Mucosa of descending colon (tissue), 3 donors: ENCODE measurements around the gene PCF11. TPM values are rescaled to one million over a fixed set of nuclear protein-coding genes. Genes with fewer than 3 reads are reported as not detected.
A peak's percentile ranks its signal among the peaks of the same experiment; 100 is the strongest.

Experiments
- ATAC-seq: fragments of 200-7000 bp; cut with Tn5 transposase; one replicate; pipeline ENCODE4 v1.9.1; 2020; ENCODE audit warnings: mild to moderate bottlenecking, moderate library complexity
- DNase-seq, 3 donors: peaks; one replicate each; pipeline ENCODE4 v3.0.0-alpha.2; 2020
- H3K36me3 ChIP-seq: fragments of 200-600 bp; one replicate; pipeline ENCODE4 v1.8.0; 2021; ENCODE audit warnings: low read depth, mild to moderate bottlenecking
- H3K4me1 ChIP-seq: fragments of 200-600 bp; one replicate; pipeline ENCODE4 v1.8.0; 2021; ENCODE audit warnings: low read depth, mild to moderate bottlenecking
- H3K4me3 ChIP-seq: fragments of 200-600 bp; one replicate; pipeline ENCODE4 v1.8.0; 2021; ENCODE audit warnings: mild to moderate bottlenecking
- H3K9me3 ChIP-seq: fragments of 200-600 bp; one replicate; pipeline ENCODE4 v1.8.0; 2021; ENCODE audit warnings: mild to moderate bottlenecking
- CTCF ChIP-seq: fragments of 200-600 bp; IDR thresholded peaks from one replicate; pipeline ENCODE4 v1.8.0; 2022; ENCODE audit warnings: antibody characterized with exemption, mild to moderate bottlenecking
- intact Hi-C, 2 donors: fragments of 100-400 bp; cut with DNase I in 1 of 2; cut with micrococcal nuclease in 1 of 2; formaldehyde crosslinking; loops; one replicate each; pipeline versions ENCODE4 v1.11.0 to v1.11.1; 2022; cut with DNase I, micrococcal nuclease
- long read RNA-seq, 2 donors: library from polyadenylated mRNA; unstranded; transcript quantifications; one replicate each; pipeline ENCODE4 v2.0.0, GENCODE V29; 2019 to 2021
- total RNA-seq, 3 donors: library from RNA; stranded (reverse); fragmentation: NEBNext Ultra II Directional in 2 of 3; extraction: Animal tissue kit (Norgen Biotek cat#: 25700) in 2 of 3; gene quantifications; one replicate each; pipeline versions ENCODE4 v1.2.1 to v1.2.4, GENCODE V29; 2021 to 2023
- donor health status: DM: no; HTN: no; CAD: no; lungs with moderate emphysema.
- donor health status: DM: no; HTN: no; CAD: no.
- donor health status: DM: no; HTN: yes; CAD: no.

The PCF11 gene
- total RNA-seq: 10 to 100 TPM; 57.2 to 60.5 (median 58.7) TPM
- long read RNA-seq, donor 1, full-length matches to known transcripts: 5 of 11 reads
- long read RNA-seq, donor 1, partial matches to known transcripts: 2 of 11 reads
- long read RNA-seq, donor 1, other reads (novel, unspliced or antisense): 4 of 11 reads
- long read RNA-seq, donor 2, partial matches to known transcripts: 4 of 6 reads
- long read RNA-seq, donor 2, other reads (novel, unspliced or antisense): 1 of 6 reads

GRCh38 chr11:83156996-83157593 is at the start of gene PCF11:
Gene PCF11, plus strand, starts transcription at chr11:83157131. Its CDS starts 309 bp downstream, at chr11:83157440.
- ATAC-seq (peak; percentile 21), DNase-seq (peak in 2 of 3 donors; percentile 97 to 99)
- no peak for TF ChIP-seq CTCF
- intact Hi-C loops: loop anchor here in 1 of 2 donors (5.0 kb wide), 1 partner anchor 80 kb away; no protein-coding TSS in a partner anchor
- no peaks in the 10 kb centered on the region for H3K4me1 ChIP-seq
- peak within 1 kb of the TSS; percentile 89 for H3K4me3 ChIP-seq
- no peaks in the 10 kb centered on the region for H3K9me3 ChIP-seq
- H3K36me3 ChIP-seq: no peaks in the 10 kb centered on the region

GRCh38 chr11:83112886-83113285 is 44.0 kb upstream of the PCF11 start:
- H3K4me1 ChIP-seq: no peaks in the 10 kb centered on the region
- no peaks in the 10 kb centered on the region for H3K36me3 ChIP-seq
- DNase-seq: no peak
- no peak overlapping the region for H3K4me3 ChIP-seq
- no peak for ATAC-seq
- intact Hi-C loops: no loop called here
- H3K9me3 ChIP-seq: no peaks in the 10 kb centered on the region
- no peak for TF ChIP-seq CTCF

GRCh38 chr11:83115026-83115425 is 41.9 kb upstream of the PCF11 start:
- no peak for TF ChIP-seq CTCF
- DNase-seq: no peak
- no peaks in the 10 kb centered on the region for H3K4me1 ChIP-seq
- ATAC-seq: no peak
- H3K4me3 ChIP-seq: no peak overlapping the region
- intact Hi-C loops: no loop called here
- no peaks in the 10 kb centered on the region for H3K36me3 ChIP-seq
- no peaks in the 10 kb centered on the region for H3K9me3 ChIP-seq

- Histone ChIP-seq H3K36me3 (no peaks in the 10 kb centered on the region), H3K9me3 (no peaks in the 10 kb centered on the region), H3K4me1 (no peaks in the 10 kb centered on the region), H3K4me3 (no peak overlapping the region)
- intact Hi-C loops: no loop called here
- ATAC-seq: no peak
- DNase-seq: no peak
- TF ChIP-seq CTCF: no peak
Observed at GRCh38 chr11:83115551-83115950, 41.4 kb upstream of the PCF11 start.

- Histone ChIP-seq H3K4me1 (no peaks in the 10 kb centered on the region), H3K4me3 (no peak overlapping the region), H3K36me3 (no peaks in the 10 kb centered on the region), H3K9me3 (no peaks in the 10 kb centered on the region)
- intact Hi-C loops: no loop called here
- ATAC-seq (no peak), DNase-seq (no peak)
- TF ChIP-seq CTCF: no peak
Observed at GRCh38 chr11:83116015-83116641, 40.8 kb upstream of the PCF11 start.
